Measurements from ENCODE around the gene PRKAG2.

PRKAG2 gene

DNA sequence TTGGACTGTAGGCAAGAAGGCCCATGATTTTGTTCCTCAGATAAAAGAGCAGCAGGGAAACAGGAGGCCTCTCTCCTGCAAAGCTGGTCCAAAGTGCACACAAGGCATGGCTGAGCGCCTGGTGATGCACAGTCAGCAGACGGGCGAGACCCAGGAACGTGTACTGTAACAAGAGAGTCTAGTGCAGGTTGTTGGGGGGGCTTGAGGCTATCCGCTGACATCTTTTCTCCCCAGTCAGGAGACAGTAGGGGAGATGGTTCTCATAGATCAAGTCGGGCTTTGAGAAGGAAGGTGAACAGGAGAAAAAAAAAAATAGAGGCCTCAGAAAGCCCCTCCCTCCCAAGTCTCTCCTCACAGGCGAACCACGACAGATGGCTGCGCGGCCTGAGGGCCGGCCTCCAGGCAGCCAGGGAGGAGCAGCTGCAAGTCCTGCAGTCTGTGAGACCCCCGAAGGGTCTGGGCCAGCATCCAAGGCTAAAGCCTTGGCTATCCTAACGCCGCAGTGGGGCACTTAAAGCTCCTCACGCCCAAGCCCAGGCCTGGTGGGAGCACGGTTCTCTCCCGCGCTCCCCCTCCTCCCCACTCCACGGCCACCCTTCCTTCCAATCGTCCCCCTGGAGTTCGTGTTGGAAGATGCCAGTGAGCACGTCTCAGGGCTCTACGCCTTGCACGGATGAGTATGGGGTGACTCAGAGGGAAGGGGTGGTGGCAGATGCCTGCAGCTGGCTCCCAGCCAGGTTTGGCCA, 68.3 kb downstream of the PRKAG2 start:
- TF ChIP-seq, protein P1, sequence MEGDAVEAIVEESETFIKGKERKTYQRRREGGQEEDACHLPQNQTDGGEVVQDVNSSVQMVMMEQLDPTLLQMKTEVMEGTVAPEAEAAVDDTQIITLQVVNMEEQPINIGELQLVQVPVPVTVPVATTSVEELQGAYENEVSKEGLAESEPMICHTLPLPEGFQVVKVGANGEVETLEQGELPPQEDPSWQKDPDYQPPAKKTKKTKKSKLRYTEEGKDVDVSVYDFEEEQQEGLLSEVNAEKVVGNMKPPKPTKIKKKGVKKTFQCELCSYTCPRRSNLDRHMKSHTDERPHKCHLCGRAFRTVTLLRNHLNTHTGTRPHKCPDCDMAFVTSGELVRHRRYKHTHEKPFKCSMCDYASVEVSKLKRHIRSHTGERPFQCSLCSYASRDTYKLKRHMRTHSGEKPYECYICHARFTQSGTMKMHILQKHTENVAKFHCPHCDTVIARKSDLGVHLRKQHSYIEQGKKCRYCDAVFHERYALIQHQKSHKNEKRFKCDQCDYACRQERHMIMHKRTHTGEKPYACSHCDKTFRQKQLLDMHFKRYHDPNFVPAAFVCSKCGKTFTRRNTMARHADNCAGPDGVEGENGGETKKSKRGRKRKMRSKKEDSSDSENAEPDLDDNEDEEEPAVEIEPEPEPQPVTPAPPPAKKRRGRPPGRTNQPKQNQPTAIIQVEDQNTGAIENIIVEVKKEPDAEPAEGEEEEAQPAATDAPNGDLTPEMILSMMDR (conservative IDR thresholded peaks at IDR 0.05) = no peak
- H3K27ac ChIP-seq = no peak overlapping the region

DNA sequence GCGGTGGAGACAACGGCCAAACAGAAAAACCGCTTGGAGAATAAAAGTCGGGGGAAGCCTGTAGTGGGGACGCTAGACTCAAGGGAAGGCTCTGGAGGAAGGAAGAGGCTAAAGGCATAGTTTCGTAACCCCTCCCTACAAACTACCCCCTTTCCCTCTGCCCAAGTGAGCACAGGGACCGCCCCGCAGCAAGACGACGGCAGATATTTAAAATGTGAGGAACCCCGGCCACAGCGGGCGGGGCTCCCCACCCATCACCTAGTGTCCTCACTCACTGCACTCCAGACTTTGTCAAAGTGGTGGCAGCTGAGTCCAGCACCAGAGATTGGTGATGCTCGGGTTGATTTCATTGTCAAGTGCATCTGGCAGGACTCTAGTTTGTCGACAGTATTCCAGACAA, 69.1 kb downstream of the PRKAG2 start:
- no peak overlapping the region for H3K27ac ChIP-seq
- TF ChIP-seq, protein P1 (conservative IDR thresholded peaks at IDR 0.05) = no peak

DNA sequence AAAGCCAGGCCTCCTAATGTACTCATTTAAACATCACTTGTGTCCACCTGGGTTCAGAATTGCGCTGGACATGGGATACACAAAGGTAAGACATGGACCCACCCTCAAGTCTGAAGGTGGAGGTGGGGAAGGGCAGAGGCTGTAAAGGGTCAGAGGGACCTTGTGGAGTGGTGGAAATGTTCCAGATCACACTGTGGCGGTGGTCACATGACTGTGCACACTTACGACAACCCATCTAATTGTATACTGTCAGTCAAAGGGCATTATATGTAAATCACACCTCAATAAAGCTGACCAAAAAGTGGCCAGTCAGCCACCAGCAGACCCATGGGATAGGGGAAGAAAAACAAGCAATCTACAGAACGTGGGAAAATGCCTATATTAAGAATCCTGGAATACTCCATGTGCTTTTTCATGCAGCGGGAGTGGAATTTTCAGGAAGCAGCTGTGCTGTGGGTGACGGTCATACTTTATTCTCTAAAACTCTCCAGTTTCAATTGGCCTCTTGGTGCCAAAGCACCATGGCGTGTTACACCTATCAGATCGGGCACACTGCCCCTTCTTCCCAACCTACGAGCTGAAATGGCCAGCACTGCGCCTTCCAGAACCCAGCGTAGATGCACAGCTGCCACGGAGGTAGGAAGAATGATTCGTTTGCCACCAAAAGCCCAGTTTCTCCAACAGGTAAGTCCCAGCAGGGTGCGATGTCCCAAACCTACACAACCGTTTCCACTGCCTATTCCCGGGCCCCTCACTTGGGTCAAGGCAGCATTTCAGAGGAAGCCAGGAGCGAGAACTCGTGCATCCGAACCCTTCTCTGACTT, 69.8 kb downstream of the PRKAG2 start:
- TF ChIP-seq, protein P1 (conservative IDR thresholded peaks at IDR 0.05) = no peak
- H3K27ac ChIP-seq = peak overlapping the region; percentile 80

DNA sequence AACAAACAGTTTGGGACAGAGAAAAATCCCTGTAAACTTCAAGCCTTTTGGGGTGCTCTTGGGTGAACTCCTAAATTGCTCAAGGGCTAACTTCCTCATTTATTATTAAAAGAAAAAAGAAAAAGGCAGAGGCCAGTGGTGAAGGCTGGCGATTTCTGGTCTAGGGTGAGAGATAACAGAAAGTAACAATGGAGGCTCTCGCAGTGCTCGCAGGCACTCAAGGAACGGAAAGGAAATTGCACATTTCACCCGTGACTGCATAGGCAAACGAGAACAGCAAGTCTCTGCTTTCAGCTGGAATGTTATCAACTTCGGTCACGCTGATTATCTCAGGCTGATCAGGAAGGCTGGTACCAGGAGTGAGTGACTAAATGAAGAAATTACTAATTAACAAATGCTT, 70.7 kb downstream of the PRKAG2 start:
- TF ChIP-seq, protein P1 (conservative IDR thresholded peaks at IDR 0.05) = no peak
- H3K27ac ChIP-seq = peak overlapping the region; percentile 80

DNA sequence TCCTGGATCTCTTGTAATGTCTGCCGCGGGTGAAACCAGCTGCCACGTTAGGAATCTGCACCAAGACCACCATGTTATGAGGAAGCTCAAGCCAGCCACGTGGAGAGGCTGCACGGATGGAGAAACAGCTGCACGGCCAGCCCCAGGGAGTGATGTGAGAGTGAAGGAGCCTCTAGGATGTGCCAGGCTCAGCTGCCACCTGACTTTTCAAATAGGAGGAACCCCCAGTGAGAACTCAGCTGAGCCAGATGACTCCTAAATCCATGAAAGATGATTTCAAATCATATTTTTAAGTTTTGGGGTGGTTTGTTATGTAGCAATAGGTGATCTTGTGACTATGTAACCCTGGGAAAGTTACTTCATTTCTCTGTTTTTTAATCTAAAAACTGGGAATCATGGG, 71.7 kb downstream of the PRKAG2 start:
- H3K27ac ChIP-seq = no peak overlapping the region
- TF ChIP-seq, protein P1 (conservative IDR thresholded peaks at IDR 0.05) = no peak

DNA sequence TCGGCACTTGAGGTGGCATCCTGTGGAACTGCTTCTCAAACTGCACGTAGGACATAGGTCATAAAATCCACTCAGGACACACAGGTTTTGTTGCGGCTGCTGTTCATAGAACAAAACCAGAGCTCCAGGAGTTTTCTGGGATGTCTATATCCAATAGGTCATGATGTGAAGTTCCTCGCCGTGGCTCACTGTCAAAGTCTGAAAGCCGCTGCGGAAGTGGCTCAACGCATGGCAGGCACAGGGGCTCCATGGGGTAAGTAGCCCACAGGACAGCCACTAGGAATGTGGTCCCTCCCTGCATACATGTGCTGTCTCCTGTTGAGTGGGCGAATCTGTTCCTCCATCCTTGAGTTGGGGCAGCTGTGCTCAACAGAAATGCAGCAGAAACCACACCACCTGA, 72.2 kb downstream of the PRKAG2 start:
- no peak overlapping the region for H3K27ac ChIP-seq
- TF ChIP-seq, protein P1 (conservative IDR thresholded peaks at IDR 0.05) = no peak

DNA sequence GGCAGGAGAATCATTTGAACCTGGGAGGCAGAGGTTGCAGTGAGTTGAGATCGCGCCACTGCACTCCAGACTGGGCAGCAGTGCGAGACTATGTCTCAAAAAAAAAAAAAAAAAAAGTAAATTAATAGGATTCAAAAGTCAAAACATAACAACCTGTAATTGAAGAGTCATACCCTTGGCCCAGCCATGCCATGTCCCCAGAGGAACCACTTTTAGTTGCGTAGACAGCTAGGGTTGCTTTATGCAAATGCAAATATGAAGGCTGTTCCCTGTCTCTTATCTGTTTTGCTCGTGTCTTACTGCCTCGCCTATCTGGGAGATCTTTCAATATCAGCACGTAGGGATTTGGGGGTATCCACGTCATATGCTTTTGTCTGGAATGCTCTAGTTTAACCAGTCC, 73.1 kb downstream of the PRKAG2 start:
- TF ChIP-seq, protein P1 (conservative IDR thresholded peaks at IDR 0.05) = no peak
- no peak overlapping the region for H3K27ac ChIP-seq

Measured in VCaP (cell line).